Activated CD4-positive, alpha-beta T cell treated with anti-CD3 and anti-CD28 coated beads for 36 hours (primary cell): Measurements from ENCODE around the gene DDX54. TPM values are rescaled to one million over a fixed set of nuclear protein-coding genes. Genes with fewer than 3 reads are reported as not detected.

Source experiments
- ATAC-seq: fragments of 200-7000 bp; cut with Tn5 transposase; one replicate; pipeline ENCODE4 v1.10.0; 2021; ENCODE audit warnings: mild to moderate bottlenecking, moderate library complexity
- CTCF ChIA-PET: fragments of 350-600 bp; sonication (Branson Sonifier 250); formaldehyde crosslinking; loops from one replicate; lab custom pipeline; 2021; ENCODE audit warnings: antibody characterized with exemption; lab: Charles Lee
- POLR2A ChIA-PET: fragments of 350-600 bp; sonication (Branson Sonifier 250); formaldehyde crosslinking; loops from one replicate; lab custom pipeline; 2021; ENCODE audit warnings: antibody characterized with exemption, inconsistent platforms; lab: Charles Lee
- DNase-seq: peaks from one replicate; pipeline ENCODE4 v3.0.0-alpha.2; 2020
- H3K27ac Mint-ChIP-seq: one replicate; pipeline ENCODE4 v1.8.0; 2021; ENCODE audit warnings: mixed read lengths
- H3K27me3 Mint-ChIP-seq: one replicate; pipeline ENCODE4 v1.8.0; 2021; ENCODE audit warnings: mixed read lengths
- H3K36me3 Mint-ChIP-seq: one replicate; pipeline ENCODE4 v1.8.0; 2021; ENCODE audit warnings: low read depth, mixed read lengths
- H3K4me1 Mint-ChIP-seq: one replicate; pipeline ENCODE4 v1.8.0; 2021; ENCODE audit warnings: mixed read lengths
- H3K4me3 Mint-ChIP-seq: one replicate; pipeline ENCODE4 v1.8.0; 2021; ENCODE audit warnings: mild to moderate bottlenecking, moderate library complexity, mixed read lengths
- H3K9me3 Mint-ChIP-seq: one replicate; pipeline ENCODE4 v1.8.0; 2021; ENCODE audit warnings: low read depth, mixed read lengths
- intact Hi-C, 2 experiments: fragments of 100-400 bp; cut with DNase I in 1 of 2; cut with micrococcal nuclease in 1 of 2; formaldehyde crosslinking; loops; one replicate each; pipeline versions ENCODE4 v1.14.2 to v1.15.1; 2022 to 2024; cut with DNase I, micrococcal nuclease
- total RNA-seq, 2 experiments: library from RNA; stranded (reverse); gene quantifications; one replicate each; pipeline ENCODE4 v1.2.3, GENCODE V29; 2021

DDX54 gene
- total RNA-seq, 2 experiments from 2014 or later: 118 to 132 TPM

DNA sequence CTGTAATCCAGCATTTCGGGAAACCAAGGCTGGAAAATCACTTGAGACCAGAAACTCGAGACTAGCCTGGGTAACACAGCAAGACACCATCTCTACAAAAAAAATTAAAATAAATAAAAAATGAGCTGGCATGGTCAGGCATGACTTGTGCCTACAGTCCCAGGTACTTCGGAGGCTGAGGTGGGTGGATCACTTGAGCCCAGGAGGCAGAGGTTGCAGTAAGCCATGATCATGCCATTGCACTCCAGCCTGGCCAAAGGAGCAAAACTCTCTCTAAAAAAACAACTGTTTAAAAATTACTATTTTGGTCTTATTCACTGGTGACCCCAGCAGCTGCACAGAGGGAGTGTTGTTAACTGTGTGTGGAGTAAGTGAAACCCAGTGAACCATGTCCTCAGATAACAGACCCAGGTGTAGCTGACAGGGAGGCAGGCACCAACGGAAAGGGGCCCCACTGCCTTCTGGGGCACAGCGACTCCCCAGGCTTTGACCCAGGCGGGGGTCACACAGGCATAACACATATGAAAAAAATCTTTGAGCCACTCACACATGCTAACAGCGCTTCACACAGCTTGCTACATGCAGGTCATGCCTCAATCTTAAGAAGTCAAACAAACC is 12.1 kb downstream of the DDX54 start:
- H3K4me1 Mint-ChIP-seq: peaks cover 2% of the 10 kb centered on the region
- no peak for ATAC-seq
- no peak overlapping the region for H3K4me3 Mint-ChIP-seq
- POLR2A ChIA-PET: interaction anchor here (0.6 kb wide), 2 partner anchors 8 to 12 kb away, joined by 3 to 4 read pairs; partner anchors contain the start of genes DDX54 and RITA1
- H3K9me3 Mint-ChIP-seq: no peaks in the 10 kb centered on the region
- peaks cover 70% of the 10 kb centered on the region for H3K36me3 Mint-ChIP-seq
- intact Hi-C loops: no loop called here
- H3K27me3 Mint-ChIP-seq: no peaks in the 10 kb centered on the region
- CTCF ChIA-PET: interaction anchor here (0.9 to 4.7 kb wide), 14 partner anchors 11 to 183 kb away, joined by 4 to 30 read pairs (median 8); partner anchors contain the start of genes DDX54, RASAL1 and RITA1
- no peak for DNase-seq
- no peak overlapping the region for H3K27ac Mint-ChIP-seq

DNA sequence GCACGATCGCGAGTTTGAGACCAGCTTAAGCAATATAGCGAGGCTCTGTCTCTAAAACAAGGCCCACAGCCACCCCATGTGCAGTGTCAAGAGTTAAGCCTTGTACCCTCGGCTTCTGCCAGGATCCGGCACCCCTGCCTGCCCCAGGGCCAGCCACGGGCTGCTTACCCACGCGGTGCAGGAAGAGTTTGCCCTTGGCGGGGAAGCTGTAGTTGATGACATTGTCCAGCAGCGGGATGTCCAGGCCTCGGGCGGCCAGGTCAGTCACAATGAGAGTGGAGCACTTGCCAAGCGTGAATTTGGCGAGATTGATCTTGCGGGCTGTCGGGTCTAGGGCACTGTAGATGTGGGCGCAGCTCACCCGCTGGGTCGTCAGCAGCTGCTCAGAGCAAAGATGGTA is 13.1 kb downstream of the DDX54 start:
- intact Hi-C loops: no loop called here
- DNase-seq: no peak
- H3K9me3 Mint-ChIP-seq: no peaks in the 10 kb centered on the region

DNA sequence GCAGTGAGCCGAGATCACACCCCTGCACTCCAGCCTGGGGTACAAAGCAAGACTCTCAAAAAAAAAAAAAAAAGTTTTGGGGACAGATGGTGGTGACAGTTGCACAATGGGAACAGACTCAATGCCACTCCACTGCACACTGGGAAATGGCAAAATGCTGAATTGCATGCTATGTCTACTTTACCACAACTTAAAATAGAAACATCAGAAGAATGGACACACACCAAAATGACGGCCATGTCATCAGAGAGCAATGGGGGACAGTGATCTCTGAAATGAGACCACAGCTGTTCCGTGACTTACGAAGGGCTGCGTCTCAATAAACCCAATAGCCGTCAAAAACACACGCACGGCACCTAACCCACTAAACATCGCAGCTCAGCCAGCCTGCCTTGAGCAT is 13.7 kb downstream of the DDX54 start:
- DNase-seq (no peak), ATAC-seq (no peak)
- Mint-ChIP-seq H3K27me3 (no peaks in the 10 kb centered on the region), H3K4me3 (no peak overlapping the region), H3K27ac (no peak overlapping the region), H3K4me1 (peaks cover 2% of the 10 kb centered on the region), H3K36me3 (peaks cover 57% of the 10 kb centered on the region), H3K9me3 (no peaks in the 10 kb centered on the region)
- POLR2A ChIA-PET: no interaction called here
- intact Hi-C loops: no loop called here
- CTCF ChIA-PET: interaction anchor here (0.5 to 1.6 kb wide), 6 partner anchors 11 to 180 kb away, joined by 3 to 5 read pairs (median 4); no protein-coding TSS in a partner anchor

More for the DNA sequence above, 13.1 kb downstream of the DDX54 start:
- H3K36me3 Mint-ChIP-seq: peaks cover 60% of the 10 kb centered on the region
- peak overlapping the region; percentile 63 for H3K27ac Mint-ChIP-seq
- H3K4me3 Mint-ChIP-seq: no peak overlapping the region
- ChIA-PET CTCF (interaction anchor here (0.5 to 4.7 kb wide), 13 partner anchors 11 to 179 kb away, joined by 3 to 30 read pairs (median 5); partner anchors contain the start of genes DDX54 and RITA1), POLR2A (no interaction called here)
- no peaks in the 10 kb centered on the region for H3K27me3 Mint-ChIP-seq
- H3K4me1 Mint-ChIP-seq: peaks cover 2% of the 10 kb centered on the region
- ATAC-seq: no peak

DNA sequence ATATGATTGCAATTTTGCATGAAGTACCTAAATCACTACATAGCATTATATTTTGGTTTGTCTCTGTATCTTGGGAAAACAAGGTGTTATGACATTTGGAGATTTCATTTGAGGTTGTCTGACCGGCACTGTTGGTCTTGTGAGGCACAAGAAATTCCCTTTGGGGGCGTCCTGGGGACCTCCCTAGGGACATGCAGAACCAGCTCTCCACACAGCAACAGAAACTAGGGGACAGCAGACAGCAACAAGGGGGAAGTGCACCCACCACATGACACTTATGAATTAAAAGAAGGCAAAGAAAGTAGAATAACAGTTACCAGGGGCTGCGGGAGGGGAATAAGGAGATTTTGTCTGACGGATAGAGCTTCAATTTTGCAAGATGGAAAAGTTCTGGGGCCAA is 14.4 kb downstream of the DDX54 start:
- ATAC-seq (no peak), DNase-seq (no peak)
- intact Hi-C loops: no loop called here
- H3K27ac Mint-ChIP-seq: no peak overlapping the region
- H3K9me3 Mint-ChIP-seq: no peaks in the 10 kb centered on the region
- H3K4me3 Mint-ChIP-seq: no peak overlapping the region
- H3K27me3 Mint-ChIP-seq: no peaks in the 10 kb centered on the region
- H3K4me1 Mint-ChIP-seq: peaks cover 2% of the 10 kb centered on the region
- ChIA-PET POLR2A (no interaction called here), CTCF (interaction anchor here (0.6 to 1.6 kb wide), 3 partner anchors 13 to 179 kb away, joined by 3 to 5 read pairs (median 3); no protein-coding TSS in a partner anchor)
- peaks cover 59% of the 10 kb centered on the region for H3K36me3 Mint-ChIP-seq

DNA sequence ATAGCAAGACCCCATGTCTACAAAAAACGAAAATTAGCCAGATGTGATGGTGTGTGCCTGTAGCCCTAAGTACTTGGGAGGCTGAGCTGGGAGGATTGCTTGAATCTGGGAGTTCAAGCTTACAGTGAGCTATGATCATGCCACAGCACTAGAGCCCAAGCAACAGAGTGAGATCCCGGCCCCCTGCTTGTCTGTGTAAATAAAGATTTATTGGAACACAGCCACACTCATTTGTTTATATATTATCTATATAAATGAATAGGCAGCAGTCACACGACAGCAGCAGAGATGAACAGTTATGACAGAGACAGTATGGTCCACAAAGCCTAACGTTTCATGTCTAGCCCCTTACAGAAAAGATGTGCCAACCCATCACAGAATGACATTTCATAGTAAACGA is 14.8 kb downstream of the DDX54 start:
- no peaks in the 10 kb centered on the region for H3K9me3 Mint-ChIP-seq
- no peak overlapping the region for H3K4me3 Mint-ChIP-seq
- DNase-seq: no peak
- peaks cover 2% of the 10 kb centered on the region for H3K4me1 Mint-ChIP-seq
- POLR2A ChIA-PET: no interaction called here
- H3K27ac Mint-ChIP-seq: no peak overlapping the region
- no peak for ATAC-seq
- CTCF ChIA-PET: interaction anchor here (0.6 to 1.6 kb wide), 3 partner anchors 13 to 178 kb away, joined by 3 to 5 read pairs (median 3); no protein-coding TSS in a partner anchor
- intact Hi-C loops: no loop called here
- no peaks in the 10 kb centered on the region for H3K27me3 Mint-ChIP-seq
- peaks cover 62% of the 10 kb centered on the region for H3K36me3 Mint-ChIP-seq

DNA sequence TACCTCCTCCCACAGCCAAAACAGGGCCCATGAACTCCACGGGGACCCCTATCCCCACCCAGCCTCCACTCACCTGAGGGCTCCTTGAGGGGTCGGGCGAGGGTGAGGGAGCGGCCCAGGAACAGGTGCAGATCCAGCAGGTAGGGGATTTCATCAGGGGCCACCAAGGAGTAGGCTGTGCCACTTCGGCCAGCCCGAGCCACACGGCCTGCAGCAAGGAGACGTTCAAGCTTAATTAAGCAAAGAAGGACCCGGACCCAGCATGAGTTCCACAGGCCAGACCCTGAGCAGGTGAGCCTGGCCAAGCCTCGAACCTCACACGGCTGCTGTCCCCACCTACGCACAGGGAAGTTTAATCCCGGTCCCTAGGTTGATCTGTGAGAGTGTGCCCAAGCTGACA is 15.6 kb downstream of the DDX54 start:
- Mint-ChIP-seq H3K27me3 (no peaks in the 10 kb centered on the region), H3K4me1 (peaks cover 2% of the 10 kb centered on the region), H3K9me3 (no peaks in the 10 kb centered on the region), H3K36me3 (peaks cover 59% of the 10 kb centered on the region), H3K27ac (no peak overlapping the region), H3K4me3 (no peak overlapping the region)
- DNase-seq: no peak
- POLR2A ChIA-PET: no interaction called here
- no peak for ATAC-seq
- CTCF ChIA-PET: interaction anchor here (0.7 to 1.6 kb wide), 4 partner anchors 9 to 207 kb away, joined by 3 to 5 read pairs (median 3); no protein-coding TSS in a partner anchor
- intact Hi-C loops: no loop called here

DNA sequence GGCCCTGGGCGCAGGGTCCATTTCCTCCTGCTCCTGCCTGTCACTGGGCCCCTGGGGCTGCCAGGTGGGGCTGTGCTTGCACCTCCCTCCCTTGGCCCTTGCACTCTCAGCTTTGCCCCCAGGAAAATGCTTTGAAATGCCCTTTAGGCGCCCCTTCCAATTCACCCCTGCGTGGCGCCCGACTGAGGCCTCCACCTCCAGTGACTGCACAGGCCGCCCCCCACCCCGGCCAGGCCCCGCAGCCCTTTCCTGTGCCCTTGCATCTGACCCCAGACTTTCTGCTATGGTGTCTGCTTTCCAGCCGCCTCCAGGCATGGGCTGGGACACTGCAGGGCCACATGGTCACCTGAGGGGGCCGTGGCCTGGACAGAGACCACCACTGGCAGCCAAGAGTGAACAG is 17.4 kb downstream of the DDX54 start:
- ChIA-PET POLR2A (no interaction called here), CTCF (interaction anchor here (0.6 kb wide), 1 partner anchor 9 kb away, joined by 3 read pairs; no protein-coding TSS in a partner anchor)
- H3K27ac Mint-ChIP-seq: no peak overlapping the region
- H3K4me1 Mint-ChIP-seq: no peaks in the 10 kb centered on the region
- DNase-seq (no peak), ATAC-seq (no peak)
- H3K36me3 Mint-ChIP-seq: peaks cover 56% of the 10 kb centered on the region
- no peaks in the 10 kb centered on the region for H3K27me3 Mint-ChIP-seq
- no peak overlapping the region for H3K4me3 Mint-ChIP-seq
- intact Hi-C loops: no loop called here
- H3K9me3 Mint-ChIP-seq: no peaks in the 10 kb centered on the region

DNA sequence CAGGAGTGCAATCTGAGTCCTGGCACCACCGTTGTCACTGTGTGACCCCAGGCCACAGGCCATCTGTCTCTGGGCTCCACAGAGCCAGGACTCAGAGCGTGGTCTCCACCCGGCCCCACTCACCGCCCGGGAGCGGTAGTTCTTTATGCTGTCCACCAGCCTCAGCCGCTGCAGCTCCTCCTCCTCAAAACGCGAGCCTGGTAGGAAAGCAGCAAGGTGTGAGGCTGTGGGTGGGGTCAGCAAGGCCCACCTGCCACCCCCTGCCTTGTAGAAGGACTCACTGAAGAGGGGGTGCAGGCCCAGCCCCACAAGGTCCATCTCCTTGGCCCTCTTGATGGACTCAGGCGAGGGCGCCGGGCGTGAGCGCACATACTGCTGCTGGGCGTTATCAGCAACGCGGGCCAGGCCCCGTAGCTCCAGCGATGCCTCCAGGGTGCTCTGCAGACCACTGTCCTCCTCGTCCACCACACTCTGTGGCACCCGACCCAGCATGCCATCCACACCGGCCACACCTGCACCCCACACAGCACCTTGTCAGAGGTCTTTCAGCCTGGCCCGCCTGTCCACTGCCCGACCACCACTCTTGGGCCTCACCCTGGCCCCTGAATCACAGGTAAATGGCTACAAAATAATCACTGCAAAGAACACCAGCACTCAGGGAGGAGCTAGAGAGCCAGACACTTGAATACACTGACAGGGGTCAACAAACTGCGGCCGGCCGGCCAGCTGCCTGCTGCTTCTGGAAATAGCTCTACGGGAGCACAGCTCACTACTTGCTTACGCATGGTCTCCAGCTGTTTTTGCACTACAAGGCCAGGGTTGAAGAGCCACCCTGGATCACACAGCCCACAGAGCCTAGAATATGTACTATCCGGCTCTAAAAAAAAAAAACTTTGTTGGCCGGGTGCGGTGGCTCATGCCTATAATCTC is 19.5 kb downstream of the DDX54 start:
- Mint-ChIP-seq H3K27me3 (no peaks in the 10 kb centered on the region), H3K36me3 (peaks cover 47% of the 10 kb centered on the region), H3K4me1 (no peaks in the 10 kb centered on the region), H3K9me3 (no peaks in the 10 kb centered on the region), H3K27ac (no peak overlapping the region), H3K4me3 (no peak overlapping the region)
- ChIA-PET POLR2A (interaction anchor here (0.7 to 1.9 kb wide), 2 partner anchors 11 to 12 kb away, joined by 3 to 7 read pairs; no protein-coding TSS in a partner anchor), CTCF (interaction anchor here (0.8 to 2.7 kb wide), 5 partner anchors 9 to 120 kb away, joined by 3 to 17 read pairs (median 3); no protein-coding TSS in a partner anchor)
- intact Hi-C loops: no loop called here
- DNase-seq: no peak
- no peak for ATAC-seq

DNA sequence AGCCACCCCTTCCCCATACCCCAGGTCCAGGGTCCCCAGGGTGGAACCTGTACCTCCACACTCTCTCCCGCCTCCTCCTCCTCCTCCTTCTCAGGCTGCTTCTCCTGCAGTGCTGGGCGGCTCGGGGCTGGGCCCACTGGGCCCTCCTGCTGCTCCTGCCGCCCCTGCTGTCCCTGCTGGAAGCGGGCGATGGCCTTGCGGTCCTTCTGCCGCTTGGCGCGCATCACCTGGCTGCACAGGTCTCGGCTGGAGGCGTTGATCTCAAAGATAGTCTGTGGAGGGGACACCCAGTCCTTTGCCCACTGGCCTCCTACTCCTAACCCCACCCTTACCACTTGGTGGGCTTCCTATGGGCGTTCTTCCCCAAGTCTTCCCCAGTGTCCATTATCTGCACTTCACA is 21.3 kb downstream of the DDX54 start:
- CTCF ChIA-PET: interaction anchor here (0.7 kb wide), 1 partner anchor 13 kb away, joined by 3 read pairs; no protein-coding TSS in a partner anchor
- intact Hi-C loops: no loop called here
- no peaks in the 10 kb centered on the region for H3K4me1 Mint-ChIP-seq
- no peak for DNase-seq
- H3K36me3 Mint-ChIP-seq: peaks cover 43% of the 10 kb centered on the region
- no peaks in the 10 kb centered on the region for H3K27me3 Mint-ChIP-seq
- H3K4me3 Mint-ChIP-seq: no peak overlapping the region
- no peak overlapping the region for H3K27ac Mint-ChIP-seq
- H3K9me3 Mint-ChIP-seq: no peaks in the 10 kb centered on the region
- no peak for ATAC-seq
- POLR2A ChIA-PET: no interaction called here

DNA sequence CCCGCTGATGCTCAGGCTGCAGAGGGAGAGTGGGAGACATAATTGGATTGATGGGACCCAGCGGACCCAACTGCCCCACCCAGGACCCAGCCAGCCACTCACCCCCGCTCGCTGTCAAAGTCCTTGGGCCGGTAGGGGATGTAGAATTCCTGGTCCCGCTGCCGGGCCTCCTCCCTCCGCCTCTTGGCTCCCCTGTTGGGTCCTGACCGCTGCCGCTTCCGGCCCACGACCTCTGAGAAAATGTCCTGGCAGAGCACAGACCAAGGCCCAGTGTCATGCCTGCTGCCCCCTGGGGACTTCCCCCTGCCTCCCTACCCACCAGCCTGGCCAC is 22.3 kb downstream of the DDX54 start:
- ChIA-PET POLR2A (no interaction called here), CTCF (interaction anchor here (3.5 kb wide), 1 partner anchor 11 kb away, joined by 23 read pairs; no protein-coding TSS in a partner anchor)
- Mint-ChIP-seq H3K4me3 (no peak overlapping the region), H3K4me1 (no peaks in the 10 kb centered on the region), H3K27ac (no peak overlapping the region), H3K9me3 (no peaks in the 10 kb centered on the region), H3K27me3 (no peaks in the 10 kb centered on the region), H3K36me3 (peaks cover 43% of the 10 kb centered on the region)
- intact Hi-C loops: no loop called here
- ATAC-seq: no peak
- DNase-seq: no peak
